Measurements from ENCODE around the gene FMNL3. TPM values are rescaled to one million over a fixed set of nuclear protein-coding genes. Genes with fewer than 3 reads are reported as not detected.

The FMNL3 gene
- total and polyA plus RNA-seq, 2 of the 13 experiments (the other 11 are each of a cell fraction or from before 2014, with no cell fraction given): 0.44 to 1.1 TPM

- TF ChIP-seq LRRFIP1 (CRISPR knock-in tag; conservative IDR thresholded peaks at IDR 0.05) (no peak), SIN3B (IDR thresholded peaks at IDR 0.05; ENCODE audit: low read length) (no peak)
These were observed 34.8 kb upstream of the FMNL3 start (continued) for GRCh38 chr12:49741882-49742620.

GRCh38 chr12:49740930-49741881 is 34.0 kb upstream of the FMNL3 start, which contains the start of gene TMBIM6:
TMBIM6 (plus strand) TSS chr12:49741557; CDS start chr12:49752494, 10,937 bp downstream.
- in situ Hi-C loops (cut with HindIII; ENCODE audit: extremely low pct_ligation_motif_present, low pct_unique_long_range_greater_than_20kb) (no loop called here), intact Hi-C loops (cut with micrococcal nuclease; ENCODE audit: unreplicated experiment) (no loop called here)
- DNase-seq (ENCODE audit: low spot score) (peak; percentile 100), ATAC-seq (peak; percentile 95), FAIRE-seq (peak; percentile 98)
- WGBS (ENCODE audit: low lambda C conversion rate): 4% methylated on average over 46 of the region's 50 CpGs
- no peaks in the 10 kb centered on the region; a peak in 1 of 5 replicates for H3K27me3 ChIP-seq (ENCODE audit: control insufficient read depth in 1 of 2, insufficient read depth in 2 of 2, low read length in 2 of 2)
- H3K9me3 ChIP-seq (ENCODE audit: low read length): no peaks in the 10 kb centered on the region
- ChIA-PET CTCF (ENCODE audit: low intra/inter-chr PET ratio, low total read pairs) (interaction anchor here (0.7 to 1.6 kb wide), 2 partner anchors 22 to 36 kb away, joined by 3 to 16 read pairs; no protein-coding TSS in a partner anchor), POLR2A (interaction anchor here (0.5 to 2.0 kb wide), 47 partner anchors 9 to 610 kb away, joined by 3 to 35 read pairs (median 5); partner anchors contain the start of genes BCDIN3D, C1QL4, FMNL3 and NCKAP5L)
- peak within 1 kb of the TSS; percentile 96 for H3K9ac ChIP-seq (ENCODE audit: insufficient read depth, low read depth, low read length)
- H2AFZ ChIP-seq (ENCODE audit: low read length): peak within 1 kb of the TSS; percentile 80
- peak within 1 kb of the TSS; percentile 79 for H3K4me2 ChIP-seq (ENCODE audit: low read depth, low read length)
- H3K4me1 ChIP-seq (ENCODE audit: insufficient read depth, low read length): peaks cover 43% of the 10 kb centered on the region
- BruUV-seq (replicated peaks): no TSS peak
- H3K79me2 ChIP-seq (ENCODE audit: insufficient read depth, low read length): peaks cover 46% of the 10 kb centered on the region
- H3K4me3 ChIP-seq (replicated peaks in 1 of 3; ENCODE audit: insufficient read depth in 1 of 3, low read depth in 2 of 3, low read length in 3 of 3): peak within 1 kb of the TSS; percentile 64 to 94 (median 79)
- peaks cover 44% of the 10 kb centered on the region for H4K20me1 ChIP-seq (ENCODE audit: insufficient read depth, low read length)
- peak within 1 kb of the TSS; percentile 95 for H3K27ac ChIP-seq (ENCODE audit: extremely low read length, insufficient read depth, low read length)
- peaks cover 0 to 9% of the 10 kb centered on the region in 2 experiments; a peak in 1 of 5 replicates for H3K36me3 ChIP-seq (replicated peaks in 1 of 2; ENCODE audit: control insufficient read depth in 1 of 2, insufficient read depth in 2 of 2, low read length in 2 of 2)
- TF ChIP-seq ZSCAN29 (CRISPR knock-in tag; conservative IDR thresholded peaks at IDR 0.05) (peak; percentile 83; the same call in 1 of the 2 replicates), MIER2 (CRISPR knock-in tag; IDR thresholded peaks at IDR 0.05) (peak; percentile 9; the same call in 1 of the 2 replicates), NFE2L2 (IDR thresholded peaks at IDR 0.05; ENCODE audit: low read length) (no peak), HDAC6 (IDR thresholded peaks at IDR 0.05; ENCODE audit: low read depth, low read length) (no peak), ZNF790 (CRISPR knock-in tag; IDR thresholded peaks at IDR 0.05; ENCODE audit: borderline replicate concordance) (peak; percentile 6; the same call in 1 of the 2 replicates), ZNF3 (CRISPR knock-in tag; IDR thresholded peaks at IDR 0.05) (peak; percentile 25; the same call in 1 of the 2 replicates), REPIN1 (CRISPR knock-in tag; IDR thresholded peaks at IDR 0.05; ENCODE audit: borderline replicate concordance, low read depth) (peak; percentile 80; the same call in 1 of the 2 replicates), AHDC1 (CRISPR knock-in tag; IDR thresholded peaks at IDR 0.05; ENCODE audit: borderline replicate concordance) (no peak), PPARG (CRISPR knock-in tag; conservative IDR thresholded peaks at IDR 0.05) (peak; percentile 46; the same call in 1 of the 2 replicates), MBNL3 (CRISPR knock-in tag; conservative IDR thresholded peaks at IDR 0.05) (no peak)
